K562 (cell line): Measurements from ENCODE around the gene CPED1. TPM values are rescaled to one million over a fixed set of nuclear protein-coding genes. Genes with fewer than 3 reads are reported as not detected.

ENCODE experiments used
- ARID1B ChIP-seq: fragments of 450-650 bp; IDR thresholded peaks from 2 replicates; pipeline ENCODE4 v1.6.1; 2016; ENCODE audit warnings: antibody characterized with exemption, mild to moderate bottlenecking, inconsistent platforms
- BDP1 ChIP-seq: IDR thresholded peaks from 3 replicates; pipeline ENCODE4 v1.6.1; 2011; ENCODE audit not compliant: insufficient read length, insufficient read depth
- ETV6 ChIP-seq, 3 experiments: fragments of 150-350 bp in 1 of 3; sonication (generic) in 1 of 3; formaldehyde crosslinking in 1 of 3; IDR thresholded peaks; 2 replicates each; pipeline versions ENCODE4 v1.6.1 to v1.8.0; 2014 to 2022; ENCODE audit warnings: borderline replicate concordance in 2 of 3, low read depth in 2 of 3, antibody characterized with exemption in 1 of 3, low read length in 1 of 3, mild to moderate bottlenecking in 1 of 3, missing genetic modification reagents in 1 of 3
- FOXP1 ChIP-seq: sonication (generic); formaldehyde crosslinking; IDR thresholded peaks from 2 replicates; pipeline ENCODE4 v1.8.0; 2022; ENCODE audit warnings: mild to moderate bottlenecking, missing genetic modification reagents
- KHSRP ChIP-seq: fragments of 450-650 bp; IDR thresholded peaks from 2 replicates; pipeline ENCODE4 v1.6.1; 2017
- MBD2 ChIP-seq: sonication (generic); IDR thresholded peaks from 2 replicates; pipeline ENCODE4 v1.6.1; 2016; ENCODE audit warnings: low read depth, borderline replicate concordance
- MYNN ChIP-seq, 2 experiments: sonication (generic); formaldehyde crosslinking in 1 of 2; IDR thresholded peaks; 2 replicates each; pipeline versions ENCODE4 v1.5.0 to v1.6.1; 2016 to 2020; ENCODE audit warnings: antibody characterized with exemption in 1 of 2, missing genetic modification reagents in 1 of 2
- NFIC ChIP-seq: fragments of 450-650 bp; IDR thresholded peaks from 2 replicates; pipeline ENCODE4 v1.6.1; 2017; ENCODE audit warnings: mild to moderate bottlenecking, inconsistent platforms
- OTX1 ChIP-seq: fragments of 450-650 bp; formaldehyde crosslinking; IDR thresholded peaks from 2 replicates; pipeline ENCODE4 v1.4.0; 2022; ENCODE audit warnings: mild to moderate bottlenecking
- PCBP1 ChIP-seq: fragments of 200-400 bp; formaldehyde crosslinking; IDR thresholded peaks from 2 replicates; pipeline ENCODE4 v1.6.1; 2018; ENCODE audit warnings: mild to moderate bottlenecking, low read depth, low read length; ENCODE audit not compliant: poor library complexity, severe bottlenecking
- PCBP2 ChIP-seq: fragments of 200-400 bp; formaldehyde crosslinking; IDR thresholded peaks from 2 replicates; pipeline ENCODE4 v1.6.1; 2018; ENCODE audit warnings: low read length, low read depth, mild to moderate bottlenecking, moderate library complexity; ENCODE audit not compliant: poor library complexity, severe bottlenecking
- PYGO2 ChIP-seq: fragments of 450-650 bp; IDR thresholded peaks from 2 replicates; pipeline ENCODE4 v1.6.1; 2016; ENCODE audit warnings: mild to moderate bottlenecking, missing genetic modification characterization, moderate library complexity, missing compliant biosample characterization
- SFPQ ChIP-seq: fragments of 200-400 bp; formaldehyde crosslinking; IDR thresholded peaks from 2 replicates; pipeline ENCODE4 v1.6.1; 2017; ENCODE audit warnings: mild to moderate bottlenecking, low read depth, low read length, moderate library complexity
- SIX5 ChIP-seq, 2 experiments: IDR thresholded peaks; 2 replicates each; pipeline ENCODE4 v1.6.1; 2011; ENCODE audit warnings: low read length in 2 of 2, borderline replicate concordance in 1 of 2, low read depth in 1 of 2, mild to moderate bottlenecking in 1 of 2, moderate library complexity in 1 of 2; ENCODE audit not compliant: insufficient read depth in 1 of 2
- ZNF12 ChIP-seq: sonication (generic); formaldehyde crosslinking; IDR thresholded peaks from 2 replicates; pipeline ENCODE4 v1.4.0; 2020; ENCODE audit warnings: mild to moderate bottlenecking, missing genetic modification reagents
- ZNF24 ChIP-seq: fragments of 450-650 bp; IDR thresholded peaks from 2 replicates; pipeline ENCODE4 v1.6.1; 2016
- ZNF318 ChIP-seq, 2 experiments: fragments of 450-650 bp; IDR thresholded peaks; 2 replicates each; pipeline ENCODE4 v1.6.1; 2016; ENCODE audit warnings: mild to moderate bottlenecking in 2 of 2, borderline replicate concordance in 1 of 2, low read depth in 1 of 2, moderate library complexity in 1 of 2
- ZNF583 ChIP-seq: fragments of 250-450 bp; sonication (Bioruptor Pico); IDR thresholded peaks from 2 replicates; pipeline ENCODE4 v1.4.0; 2020
- polyA plus RNA-seq, 8 experiments: library from polyadenylated mRNA; depleted of rRNA in 4 of 8; stranded (reverse) in 5 of 8; unstranded in 3 of 8; fragments of >200 nt; fragmentation: Nextera tagmentation in 2 of 8; fragmentation: Illumina TruSeq in 1 of 8; extraction: Ambion mirVana in 2 of 8; extraction: Trizol in 1 of 8; gene quantifications; 2 replicates each; pipeline versions ENCODE4 v1.2.1 to v1.2.3, GENCODE V29; 2011 to 2014; ENCODE audit warnings: inconsistent platforms in 1 of 8, missing spikeins in 1 of 8
- total RNA-seq, 7 experiments: library from RNA; depleted of rRNA in 6 of 7; stranded (reverse); fragments of >200 nt in 6 of 7; fragmentation: Illumina TruSeq in 2 of 7; extraction: Trizol in 2 of 7; gene quantifications; 2 replicates each; pipeline versions ENCODE4 v1.2.1 to v1.2.3, GENCODE V29; 2011 to 2021; ENCODE audit warnings: low replicate concordance in 1 of 7

Gene CPED1
- total and polyA plus RNA-seq, 9 of the 15 experiments (the other 6 are each of a cell fraction or from before 2014, with no cell fraction given) = 195 to 393 (median 290) TPM

GRCh38 chr7:121138262-121138933 lies 149.9 kb downstream of the CPED1 start (continued):
- TF ChIP-seq SFPQ = no peak
- TF ChIP-seq ETV6 (IDR thresholded peaks at IDR 0.05; ENCODE audit: borderline replicate concordance in 1 of 2, low read depth in 2 of 2, low read length in 1 of 2) = no peak
- no peak for TF ChIP-seq ETV6 (CRISPR knock-in tag; IDR thresholded peaks at IDR 0.05; ENCODE audit: borderline replicate concordance)
- no peak for TF ChIP-seq OTX1
- TF ChIP-seq ZNF318 (IDR thresholded peaks at IDR 0.05; ENCODE audit: borderline replicate concordance in 1 of 2, low read depth in 1 of 2) = peak in 1 of 2 experiments; percentile 86; a peak in 2 of 4 replicates
- TF ChIP-seq MBD2 = no peak
- peak; percentile 80 for TF ChIP-seq NFIC
- no peak; the same call in 1 of the 2 replicates for TF ChIP-seq ZNF24
- no peak for TF ChIP-seq PCBP2
- TF ChIP-seq PCBP1 = no peak
- no peak for TF ChIP-seq FOXP1 (CRISPR knock-in tag)
- TF ChIP-seq ZNF583 (CRISPR knock-in tag) = no peak
- TF ChIP-seq KHSRP = no peak
- TF ChIP-seq ZNF12 (CRISPR knock-in tag) = no peak
- peak; percentile 88 for TF ChIP-seq ARID1B
- TF ChIP-seq SIX5 (IDR thresholded peaks at IDR 0.05; ENCODE audit: borderline replicate concordance in 1 of 2, insufficient read depth in 1 of 2, low read depth in 1 of 2, low read length in 2 of 2) = no peak
- TF ChIP-seq PYGO2 (tag) = no peak
- TF ChIP-seq BDP1 = no peak
- no peak for TF ChIP-seq MYNN (IDR thresholded peaks at IDR 0.05)
- TF ChIP-seq MYNN (CRISPR knock-in tag; IDR thresholded peaks at IDR 0.05) = no peak
